K562 (cell line): ENCODE data around the gene EXT2. TPM values are rescaled to one million over a fixed set of nuclear protein-coding genes. Genes with fewer than 3 reads are reported as not detected.

Experiments
- ATAC-seq: fragments of 200-7000 bp; cut with Tn5 transposase; 3 replicates; pipeline ENCODE4 v1.9.1; 2020; ENCODE audit warnings: moderate library complexity
- BruUV-seq: library from RNA; stranded (reverse); fragments of 400-500 nt; replicated peaks from 2 replicates; lab custom pipeline; 2021; lab: Mats Ljungman, UMichigan
- CTCF ChIA-PET: fragments of 300-600 bp; formaldehyde crosslinking; extraction: SDS; loops from one replicate; lab custom pipeline; 2021; ENCODE audit warnings: low intra/inter-chr PET ratio; lab: Yijun Ruan, JAX
- POLR2A ChIA-PET: fragments of 300-600, 350-650 bp; sonication (Branson Sonifier 250); formaldehyde crosslinking; extraction: SDS; loops from one replicate; lab custom pipeline; 2021; ENCODE audit warnings: antibody characterized with exemption, inconsistent platforms; lab: Yijun Ruan, JAX
- DNase-seq, 4 experiments: peaks; one replicate each; pipeline versions ENCODE4 v3.0.0 to v3.0.0-alpha.2; 2011 to 2018; ENCODE audit warnings: low spot score in 3 of 4, mixed read lengths in 3 of 4; ENCODE audit errors: extremely low read depth in 1 of 4
- FAIRE-seq: peaks from 2 replicates; lab custom pipeline; 2011; peaks lifted over from hg19 to GRCh38; lab: Jason Lieb, UNC
- H2AFZ ChIP-seq: 2 replicates; pipeline ENCODE4 v1.6.0; 2011; ENCODE audit warnings: low read depth, low read length, control low read depth, inconsistent platforms
- H3K27ac ChIP-seq: fragments of 200-600 bp; 3 replicates; pipeline ENCODE4 v1.8.0; 2011; ENCODE audit warnings: low read depth, mild to moderate bottlenecking, control low read depth, inconsistent platforms, low read length, moderate library complexity, mixed read lengths; ENCODE audit errors: extremely low read depth
- H3K27me3 ChIP-seq, 2 experiments: fragments of 300-600 bp in 1 of 2; 2 replicates in 1 of 2; 3 replicates in 1 of 2; pipeline versions ENCODE4 v1.6.0 to v1.8.0; 2011; ENCODE audit warnings: inconsistent platforms in 2 of 2, low read length in 2 of 2, mild to moderate bottlenecking in 1 of 2, mixed read lengths in 1 of 2, moderate library complexity in 1 of 2; ENCODE audit not compliant: control insufficient read depth in 2 of 2, insufficient read depth in 2 of 2
- H3K36me3 ChIP-seq: fragments of 300-600 bp; 3 replicates; pipeline ENCODE4 v1.8.0; 2011; ENCODE audit warnings: mild to moderate bottlenecking, low read length, inconsistent platforms; ENCODE audit not compliant: control insufficient read depth, insufficient read depth
- H3K4me1 ChIP-seq, 2 experiments: fragments of 200-600 bp in 1 of 2; replicated peaks in 1 of 2; 2 replicates in 1 of 2; 3 replicates in 1 of 2; pipeline versions ENCODE4 v1.5.1 to v1.8.0; 2011; ENCODE audit warnings: inconsistent platforms in 2 of 2, low read length in 2 of 2, mild to moderate bottlenecking in 1 of 2, mixed read lengths in 1 of 2, moderate library complexity in 1 of 2; ENCODE audit not compliant: control insufficient read depth in 2 of 2, insufficient read depth in 2 of 2
- H3K4me2 ChIP-seq: 2 replicates; pipeline ENCODE4 v1.6.1; 2011; ENCODE audit warnings: low read length, control low read depth, inconsistent platforms, mixed read lengths; ENCODE audit not compliant: insufficient read depth
- H3K4me3 ChIP-seq: fragments of 200-600 bp; sonication (generic), shearing (Covaris generic); 2 replicates; pipeline ENCODE4 v1.5.1; 2016; ENCODE audit warnings: control low read depth, inconsistent platforms
- H3K79me2 ChIP-seq: fragments of 200-600 bp; 3 replicates; pipeline ENCODE4 v1.8.0; 2011; ENCODE audit warnings: low read length, inconsistent platforms; ENCODE audit not compliant: control insufficient read depth, insufficient read depth
- H3K9ac ChIP-seq, 2 experiments: 2 replicates each; pipeline versions ENCODE4 v1.6.0 to v1.6.1; 2011; ENCODE audit warnings: low read depth in 2 of 2, low read length in 2 of 2, control low read depth in 1 of 2, inconsistent platforms in 1 of 2, mild to moderate bottlenecking in 1 of 2, mixed read lengths in 1 of 2; ENCODE audit not compliant: insufficient read depth in 1 of 2
- H3K9me1 ChIP-seq: one replicate; pipeline ENCODE4 v1.6.0; 2011; ENCODE audit warnings: inconsistent platforms, mild to moderate bottlenecking, low read length, moderate library complexity; ENCODE audit not compliant: control insufficient read depth, insufficient read depth
- H3K9me3 ChIP-seq: replicated peaks from 2 replicates; pipeline ENCODE4 v1.5.1; 2011; ENCODE audit warnings: low read depth, low read length, inconsistent platforms; ENCODE audit not compliant: control insufficient read depth, insufficient read depth
- H4K20me1 ChIP-seq: replicated peaks from 2 replicates; pipeline ENCODE4 v1.6.1; 2011; ENCODE audit warnings: low read length, inconsistent platforms, mixed read lengths; ENCODE audit not compliant: control insufficient read depth, insufficient read depth
- DPF2 ChIP-seq: fragments of 450-650 bp; IDR thresholded peaks from 2 replicates; pipeline ENCODE4 v1.6.1; 2016
- LEF1 ChIP-seq: fragments of 450-650 bp; IDR thresholded peaks from 2 replicates; pipeline ENCODE4 v1.6.1; 2016; ENCODE audit warnings: mild to moderate bottlenecking
- NBN ChIP-seq: fragments of 450-650 bp; IDR thresholded peaks from 2 replicates; pipeline ENCODE4 v1.6.1; 2016; ENCODE audit warnings: low read depth, mild to moderate bottlenecking
- POLR3G ChIP-seq: IDR thresholded peaks from 2 replicates; pipeline ENCODE4 v1.6.1; 2011; ENCODE audit not compliant: insufficient read length, insufficient replicate concordance; ENCODE audit errors: extremely low read depth
- RBM39 ChIP-seq: fragments of 200-400 bp; formaldehyde crosslinking; optimal IDR thresholded peaks from 2 replicates; pipeline ENCODE3; 2018; ENCODE audit warnings: low read depth, low read length
- TEAD4 ChIP-seq, 2 experiments: sonication (generic) in 1 of 2; formaldehyde crosslinking in 1 of 2; IDR thresholded peaks; 2 replicates each; pipeline versions ENCODE4 v1.6.1 to v1.8.0; 2012 to 2022; ENCODE audit warnings: borderline replicate concordance in 1 of 2, inconsistent platforms in 1 of 2, low read length in 1 of 2, mild to moderate bottlenecking in 1 of 2, missing genetic modification reagents in 1 of 2
- WGBS: fragments of 100-300 bp; shearing (Covaris generic); methylation state at CpG from one replicate; pipeline ENCODE4 v1.1.6; 2016; ENCODE audit warnings: low coverage, mixed read lengths; ENCODE audit not compliant: insufficient coverage; ENCODE audit errors: missing lambda C conversion rate; 5-methylcytosine and 5-hydroxymethylcytosine counted together
- in situ Hi-C: fragments of 300-500 bp; cut with MboI; formaldehyde crosslinking; loops from 4 replicates; pipeline ENCODE4 v1.15.0; 2018; ENCODE audit warnings: inconsistent platforms, mixed read lengths
- intact Hi-C: fragments of 100-400 bp; cut with micrococcal nuclease; formaldehyde crosslinking; loops from 2 replicates; pipeline ENCODE4 v1.14.2; 2022
- polyA plus RNA-seq, 8 experiments: library from polyadenylated mRNA; depleted of rRNA in 4 of 8; stranded (reverse) in 5 of 8; unstranded in 3 of 8; fragments of >200 nt; fragmentation: Nextera tagmentation in 2 of 8; fragmentation: Illumina TruSeq in 1 of 8; extraction: Ambion mirVana in 2 of 8; extraction: Trizol in 1 of 8; gene quantifications; 2 replicates each; pipeline versions ENCODE4 v1.2.1 to v1.2.3, GENCODE V29; 2011 to 2014; ENCODE audit warnings: inconsistent platforms in 1 of 8, missing spikeins in 1 of 8
- total RNA-seq, 7 experiments: library from RNA; depleted of rRNA in 6 of 7; stranded (reverse); fragments of >200 nt in 6 of 7; fragmentation: Illumina TruSeq in 2 of 7; extraction: Trizol in 2 of 7; gene quantifications; 2 replicates each; pipeline versions ENCODE4 v1.2.1 to v1.2.3, GENCODE V29; 2011 to 2021; ENCODE audit warnings: low replicate concordance in 1 of 7
- TF ChIP-seq, protein P1 (sequence below): IDR thresholded peaks from 2 replicates; pipeline ENCODE4 v1.6.1; 2016; ENCODE audit warnings: missing genetic modification characterization, missing compliant biosample characterization
- TF ChIP-seq, protein P2 (sequence below): fragments of 450-650 bp; IDR thresholded peaks from 2 replicates; pipeline ENCODE4 v1.6.1; 2016; ENCODE audit warnings: low read depth, mild to moderate bottlenecking, moderate library complexity
- TF ChIP-seq, protein P3 (sequence below): fragments of 450-650 bp; IDR thresholded peaks from 2 replicates; pipeline ENCODE4 v1.6.1; 2016; ENCODE audit warnings: antibody characterized with exemption
- TF ChIP-seq, protein P4 (sequence below): fragments of 250-450 bp; sonication (Bioruptor Pico); IDR thresholded peaks from 2 replicates; pipeline ENCODE4 v1.5.0; 2021; ENCODE audit warnings: mild to moderate bottlenecking, borderline replicate concordance
- TF ChIP-seq, protein P5 (sequence below): fragments of 450-650 bp; formaldehyde crosslinking; IDR thresholded peaks from 2 replicates; pipeline ENCODE4 v1.4.0; 2020; ENCODE audit warnings: mild to moderate bottlenecking, moderate library complexity

EXT2 gene
- total and polyA plus RNA-seq, 9 of the 15 experiments (the other 6 are each of a cell fraction or from before 2014, with no cell fraction given), result 7.5 to 52.1 (median 38.1) TPM

DNA sequence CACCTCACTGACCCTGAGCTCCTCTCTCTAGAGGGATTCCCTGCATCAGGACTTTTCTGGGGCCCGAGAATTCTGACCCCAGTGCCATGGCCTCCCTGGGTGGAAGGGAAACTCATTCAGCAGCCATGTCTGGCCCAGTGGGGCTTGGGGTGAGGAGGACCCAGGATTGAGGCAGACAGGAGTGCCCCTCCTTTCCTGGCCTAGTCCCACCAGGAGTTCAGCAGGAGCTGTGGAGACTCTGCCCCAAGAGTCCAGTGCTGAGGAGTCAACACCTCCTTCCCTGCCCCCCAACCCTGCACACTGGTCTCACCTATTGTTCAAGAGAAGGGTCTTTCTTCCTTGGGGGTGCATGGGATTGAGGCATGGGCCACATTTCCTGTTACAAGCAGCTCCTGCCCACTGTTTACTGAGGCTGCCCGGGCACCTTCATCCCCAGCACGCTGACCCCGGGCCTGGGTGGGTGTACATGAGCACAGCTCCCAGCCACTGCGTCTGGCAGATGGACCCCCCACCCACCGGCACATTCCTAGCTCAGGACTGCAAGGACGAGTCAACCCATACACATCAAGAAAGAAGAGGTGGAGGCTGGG, 180.6 kb downstream of the EXT2 start:
- FAIRE-seq (no peak), DNase-seq (no peak), ATAC-seq (no peak)
- CTCF ChIA-PET, result interaction anchor here (0.5 kb wide), 1 partner anchor 33 kb away, joined by 5 read pairs; no protein-coding TSS in a partner anchor
- WGBS, result 15% methylated on average over 7 of the region's 7 CpGs
- H3K9ac ChIP-seq, result no peak overlapping the region
- no peak overlapping the region for H3K4me2 ChIP-seq
- no peaks in the 10 kb centered on the region for H3K36me3 ChIP-seq
- no peak overlapping the region for H3K4me3 ChIP-seq
- no peaks in the 10 kb centered on the region for H3K9me3 ChIP-seq
- H4K20me1 ChIP-seq, result no peaks in the 10 kb centered on the region; the same call in 1 of the 2 replicates
- TF ChIP-seq DPF2 (no peak), LEF1 (no peak), POLR3G (no peak), RBM39 (no peak), NBN (no peak), TEAD4 (IDR thresholded peaks at IDR 0.05; ENCODE audit: low read length) (no peak), TEAD4 (CRISPR knock-in tag; IDR thresholded peaks at IDR 0.05; ENCODE audit: borderline replicate concordance) (no peak)
- TF ChIP-seq, protein P1, sequence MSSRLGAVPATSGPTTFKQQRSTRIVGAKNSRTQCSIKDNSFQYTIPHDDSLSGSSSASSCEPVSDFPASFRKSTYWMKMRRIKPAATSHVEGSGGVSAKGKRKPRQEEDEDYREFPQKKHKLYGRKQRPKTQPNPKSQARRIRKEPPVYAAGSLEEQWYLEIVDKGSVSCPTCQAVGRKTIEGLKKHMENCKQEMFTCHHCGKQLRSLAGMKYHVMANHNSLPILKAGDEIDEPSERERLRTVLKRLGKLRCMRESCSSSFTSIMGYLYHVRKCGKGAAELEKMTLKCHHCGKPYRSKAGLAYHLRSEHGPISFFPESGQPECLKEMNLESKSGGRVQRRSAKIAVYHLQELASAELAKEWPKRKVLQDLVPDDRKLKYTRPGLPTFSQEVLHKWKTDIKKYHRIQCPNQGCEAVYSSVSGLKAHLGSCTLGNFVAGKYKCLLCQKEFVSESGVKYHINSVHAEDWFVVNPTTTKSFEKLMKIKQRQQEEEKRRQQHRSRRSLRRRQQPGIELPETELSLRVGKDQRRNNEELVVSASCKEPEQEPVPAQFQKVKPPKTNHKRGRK (tag), result no peak
- TF ChIP-seq, protein P2, sequence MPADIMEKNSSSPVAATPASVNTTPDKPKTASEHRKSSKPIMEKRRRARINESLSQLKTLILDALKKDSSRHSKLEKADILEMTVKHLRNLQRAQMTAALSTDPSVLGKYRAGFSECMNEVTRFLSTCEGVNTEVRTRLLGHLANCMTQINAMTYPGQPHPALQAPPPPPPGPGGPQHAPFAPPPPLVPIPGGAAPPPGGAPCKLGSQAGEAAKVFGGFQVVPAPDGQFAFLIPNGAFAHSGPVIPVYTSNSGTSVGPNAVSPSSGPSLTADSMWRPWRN, result no peak
- TF ChIP-seq, protein P3, sequence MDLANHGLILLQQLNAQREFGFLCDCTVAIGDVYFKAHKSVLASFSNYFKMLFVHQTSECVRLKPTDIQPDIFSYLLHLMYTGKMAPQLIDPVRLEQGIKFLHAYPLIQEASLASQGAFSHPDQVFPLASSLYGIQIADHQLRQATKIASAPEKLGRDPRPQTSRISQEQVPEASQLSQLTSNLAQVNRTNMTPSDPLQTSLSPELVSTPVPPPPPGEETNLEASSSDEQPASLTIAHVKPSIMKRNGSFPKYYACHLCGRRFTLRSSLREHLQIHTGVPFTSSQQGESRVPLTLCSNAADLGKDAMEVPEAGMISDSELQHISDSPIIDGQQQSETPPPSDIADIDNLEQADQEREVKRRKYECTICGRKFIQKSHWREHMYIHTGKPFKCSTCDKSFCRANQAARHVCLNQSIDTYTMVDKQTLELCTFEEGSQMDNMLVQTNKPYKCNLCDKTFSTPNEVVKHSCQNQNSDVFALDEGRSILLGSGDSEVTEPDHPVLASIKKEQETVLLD, result no peak
- TF ChIP-seq, protein P4, sequence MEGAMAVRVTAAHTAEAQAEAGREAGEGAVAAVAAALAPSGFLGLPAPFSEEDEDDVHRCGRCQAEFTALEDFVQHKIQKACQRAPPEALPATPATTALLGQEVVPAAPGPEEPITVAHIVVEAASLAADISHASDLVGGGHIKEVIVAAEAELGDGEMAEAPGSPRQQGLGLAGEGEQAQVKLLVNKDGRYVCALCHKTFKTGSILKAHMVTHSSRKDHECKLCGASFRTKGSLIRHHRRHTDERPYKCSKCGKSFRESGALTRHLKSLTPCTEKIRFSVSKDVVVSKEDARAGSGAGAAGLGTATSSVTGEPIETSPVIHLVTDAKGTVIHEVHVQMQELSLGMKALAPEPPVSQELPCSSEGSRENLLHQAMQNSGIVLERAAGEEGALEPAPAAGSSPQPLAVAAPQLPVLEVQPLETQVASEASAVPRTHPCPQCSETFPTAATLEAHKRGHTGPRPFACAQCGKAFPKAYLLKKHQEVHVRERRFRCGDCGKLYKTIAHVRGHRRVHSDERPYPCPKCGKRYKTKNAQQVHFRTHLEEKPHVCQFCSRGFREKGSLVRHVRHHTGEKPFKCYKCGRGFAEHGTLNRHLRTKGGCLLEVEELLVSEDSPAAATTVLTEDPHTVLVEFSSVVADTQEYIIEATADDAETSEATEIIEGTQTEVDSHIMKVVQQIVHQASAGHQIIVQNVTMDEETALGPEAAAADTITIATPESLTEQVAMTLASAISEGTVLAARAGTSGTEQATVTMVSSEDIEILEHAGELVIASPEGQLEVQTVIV, result no peak
- TF ChIP-seq, protein P5, sequence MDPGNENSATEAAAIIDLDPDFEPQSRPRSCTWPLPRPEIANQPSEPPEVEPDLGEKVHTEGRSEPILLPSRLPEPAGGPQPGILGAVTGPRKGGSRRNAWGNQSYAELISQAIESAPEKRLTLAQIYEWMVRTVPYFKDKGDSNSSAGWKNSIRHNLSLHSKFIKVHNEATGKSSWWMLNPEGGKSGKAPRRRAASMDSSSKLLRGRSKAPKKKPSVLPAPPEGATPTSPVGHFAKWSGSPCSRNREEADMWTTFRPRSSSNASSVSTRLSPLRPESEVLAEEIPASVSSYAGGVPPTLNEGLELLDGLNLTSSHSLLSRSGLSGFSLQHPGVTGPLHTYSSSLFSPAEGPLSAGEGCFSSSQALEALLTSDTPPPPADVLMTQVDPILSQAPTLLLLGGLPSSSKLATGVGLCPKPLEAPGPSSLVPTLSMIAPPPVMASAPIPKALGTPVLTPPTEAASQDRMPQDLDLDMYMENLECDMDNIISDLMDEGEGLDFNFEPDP (CRISPR knock-in tag), result no peak
- no TSS peak for BruUV-seq
- intact Hi-C loops, result no loop called here
- in situ Hi-C loops, result no loop called here
- POLR2A ChIA-PET, result interaction anchor here (0.6 to 1.3 kb wide), 3 partner anchors 19 to 143 kb away, joined by 3 to 4 read pairs (median 4); no protein-coding TSS in a partner anchor
- H3K4me1 ChIP-seq, result peaks cover 9 to 14% of the 10 kb centered on the region in 2 experiments
- no peak overlapping the region for H3K27ac ChIP-seq
- no peaks in the 10 kb centered on the region for H3K79me2 ChIP-seq
- H3K27me3 ChIP-seq, result peaks cover 0 to 9% of the 10 kb centered on the region in 2 experiments; a peak in 2 of 5 replicates
- H2AFZ ChIP-seq, result no peak overlapping the region
- H3K9me1 ChIP-seq, result no peaks in the 10 kb centered on the region
